ENCODE results near the gene HOXA7.

The HOXA7 gene

GRCh38 chr7:27193335-27194001 lies 37.0 kb upstream of the HOXA7 start:
- DNase-seq, result peak; percentile 57

- peak; percentile 57 for DNase-seq
These were observed 36.3 kb upstream of the HOXA7 start for GRCh38 chr7:27192546-27193334.

GRCh38 chr7:27191833-27192545 lies 35.5 kb upstream of the HOXA7 start:
- DNase-seq, result peak; percentile 74

- DNase-seq, result peak; percentile 52
These were observed 34.8 kb upstream of the HOXA7 start for GRCh38 chr7:27191161-27191731.

DNA sequence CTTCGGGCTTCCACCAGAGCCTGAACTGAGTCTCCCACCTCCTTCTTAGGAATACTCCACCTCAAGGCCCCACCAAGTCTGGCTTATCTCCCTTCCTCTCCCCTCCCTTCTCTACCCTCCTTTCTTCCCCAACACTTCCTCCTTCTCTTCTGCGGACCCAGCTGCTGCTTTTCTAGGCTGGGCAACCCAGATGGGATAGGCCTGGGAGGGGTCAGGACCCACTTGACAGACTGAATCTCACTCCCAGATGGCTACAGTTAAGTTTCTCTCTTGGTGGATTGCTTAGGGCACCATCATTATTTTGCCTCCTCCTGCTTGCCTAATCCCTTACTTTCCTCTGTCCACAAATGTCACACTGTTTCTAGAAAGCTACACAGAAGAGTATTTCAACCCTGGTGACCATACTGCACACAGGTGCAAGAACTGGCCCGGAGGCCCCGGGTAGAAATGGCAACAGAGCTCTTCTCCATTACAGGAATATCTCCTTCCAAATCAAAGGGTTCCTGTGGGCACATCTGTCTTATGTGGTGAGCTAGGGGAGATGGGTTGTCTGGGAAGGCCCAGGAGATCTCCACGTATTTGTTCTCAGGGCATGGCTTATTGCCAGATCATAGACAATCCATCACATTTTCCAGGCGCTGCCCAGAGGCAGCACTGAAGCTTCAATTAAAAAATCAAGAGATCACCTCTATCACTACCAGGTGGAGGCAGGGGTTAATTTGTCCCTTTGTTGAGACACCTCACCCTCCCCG lies 33.7 kb upstream of the HOXA7 start:
- peak; percentile 49 for DNase-seq

- peak; percentile 72 for DNase-seq
These were observed 33.0 kb upstream of the HOXA7 start for GRCh38 chr7:27189295-27189996.

DNA sequence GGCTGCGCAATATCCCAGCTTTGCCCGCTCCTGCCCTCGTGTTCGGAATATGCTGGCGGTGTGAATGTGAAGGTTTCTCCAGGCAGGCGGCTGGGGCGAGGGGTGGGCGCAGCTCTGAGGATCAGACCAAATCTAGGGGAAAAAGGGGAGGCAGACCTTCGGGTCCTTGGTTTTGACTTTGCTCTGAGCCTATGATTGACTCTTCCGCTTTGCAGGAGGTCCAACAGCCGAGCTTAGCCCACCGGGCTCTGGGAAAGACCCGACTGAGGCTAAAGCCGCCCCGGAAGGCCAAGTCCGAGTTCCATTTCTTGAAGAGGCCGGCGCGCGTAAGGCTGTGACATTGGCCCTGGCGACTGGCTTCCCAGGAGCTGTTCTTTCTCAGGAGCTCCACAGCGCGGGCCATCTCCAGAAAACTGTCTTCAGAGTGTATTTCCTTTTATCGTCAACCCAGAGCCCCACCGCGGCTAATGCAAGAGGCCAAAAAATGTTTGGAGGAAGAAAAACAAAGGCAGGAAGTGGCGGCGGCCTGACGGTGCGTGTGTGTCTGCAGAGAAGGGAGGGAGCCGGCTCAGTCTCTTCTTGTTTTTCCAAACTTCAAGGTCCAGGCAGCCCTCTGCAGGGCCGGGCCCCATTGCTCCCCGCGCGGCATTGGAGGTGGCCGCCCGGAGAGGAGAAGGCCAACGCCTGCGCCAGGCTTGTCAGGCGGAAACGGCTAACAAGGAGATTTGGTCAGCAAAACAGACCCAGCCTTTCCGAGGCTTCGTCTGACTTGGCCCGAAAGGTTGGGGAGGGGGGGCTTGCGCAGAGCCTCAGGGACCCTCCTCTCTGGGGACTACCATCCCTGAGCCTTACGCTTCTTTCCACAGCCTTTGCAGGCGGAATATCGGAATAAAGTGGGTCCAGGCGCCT lies 32.2 kb upstream of the HOXA7 start:
- peak; percentile 70 for DNase-seq

- DNase-seq, result peak; percentile 73
These were observed 31.3 kb upstream of the HOXA7 start for GRCh38 chr7:27187475-27188385.

GRCh38 chr7:27186668-27187474 lies 30.4 kb upstream of the HOXA7 start:
- peak; percentile 51 for DNase-seq

DNA sequence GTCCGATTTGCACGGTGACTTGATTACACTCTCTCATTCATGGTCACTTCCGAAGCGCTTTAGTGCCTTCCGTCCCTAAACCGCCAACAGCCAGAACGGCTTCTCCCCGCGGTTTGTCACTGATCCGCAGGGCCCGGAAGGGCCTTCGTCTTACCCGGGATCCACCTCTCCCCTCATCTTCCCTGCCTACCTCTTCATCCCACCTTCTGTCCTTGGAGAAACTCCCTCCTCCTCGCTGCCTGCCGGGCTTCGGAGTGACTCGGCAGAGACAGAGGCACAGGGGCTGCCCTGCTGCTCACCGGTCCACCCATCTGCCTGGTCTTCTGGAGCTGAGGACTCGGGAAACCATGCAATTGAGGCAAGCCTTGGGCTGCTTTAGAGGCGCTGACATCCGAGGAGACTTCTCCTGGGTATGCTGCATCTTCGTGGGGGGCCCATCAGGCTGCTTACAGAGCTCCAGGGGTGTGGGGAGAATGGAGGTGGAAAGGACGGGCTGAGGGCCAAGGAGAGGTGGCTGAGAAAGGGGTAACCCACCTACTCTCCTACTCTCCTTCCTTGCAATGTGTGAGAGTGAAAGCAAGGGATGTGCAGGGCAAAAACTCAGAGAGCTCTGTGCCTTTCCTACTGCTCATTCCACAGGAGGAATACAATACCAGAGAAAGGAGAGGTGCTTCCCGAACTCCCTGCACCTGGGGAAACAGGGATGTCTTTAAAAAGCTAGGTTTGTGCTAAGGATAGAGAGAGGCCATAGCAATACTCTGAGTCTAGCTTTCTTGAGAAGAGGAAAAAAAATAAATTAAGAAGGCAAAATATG lies 29.6 kb upstream of the HOXA7 start:
- DNase-seq, result peak; percentile 70

GRCh38 chr7:27185013-27185853 lies 28.8 kb upstream of the HOXA7 start, which contains the start of gene HOXA11:
HOXA11 (minus strand) TSS chr7:27185232; CDS start chr7:27185144, 88 bp downstream.
- DNase-seq, result peak; percentile 74

DNA sequence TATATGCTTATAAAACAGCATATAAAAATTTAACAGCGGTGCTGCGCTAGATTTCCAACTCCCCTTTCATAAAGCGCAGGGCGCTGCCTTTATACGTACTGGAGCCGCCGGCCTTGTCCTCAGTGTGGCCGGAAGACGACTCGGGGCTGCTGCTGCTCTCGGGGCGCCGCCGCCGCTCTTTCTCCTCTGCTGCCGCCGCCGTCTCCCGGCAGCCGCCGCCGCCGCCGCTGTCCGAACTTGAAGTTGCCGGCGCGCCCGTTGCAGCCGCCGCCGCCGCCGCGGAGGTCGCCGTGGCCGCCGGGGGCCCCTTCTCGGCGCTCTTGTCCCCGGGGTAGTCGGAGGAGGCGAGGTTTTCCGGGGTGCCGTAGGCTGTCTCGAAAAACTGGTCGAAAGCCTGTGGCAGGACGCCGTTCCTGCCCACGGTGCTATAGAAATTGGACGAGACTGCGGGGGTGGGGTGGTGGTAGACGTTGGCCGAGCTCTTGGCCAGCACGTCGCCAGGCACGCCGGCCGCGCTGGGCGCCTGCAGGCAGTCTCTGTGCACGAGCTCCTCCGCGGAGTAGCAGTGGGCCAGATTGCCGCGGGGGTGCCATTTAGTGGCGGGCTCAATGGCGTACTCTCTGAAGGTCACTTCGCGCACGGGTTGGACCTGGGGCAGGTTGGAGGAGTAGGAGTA lies 28.0 kb upstream of the HOXA7 start:
- peak; percentile 65 for DNase-seq

DNA sequence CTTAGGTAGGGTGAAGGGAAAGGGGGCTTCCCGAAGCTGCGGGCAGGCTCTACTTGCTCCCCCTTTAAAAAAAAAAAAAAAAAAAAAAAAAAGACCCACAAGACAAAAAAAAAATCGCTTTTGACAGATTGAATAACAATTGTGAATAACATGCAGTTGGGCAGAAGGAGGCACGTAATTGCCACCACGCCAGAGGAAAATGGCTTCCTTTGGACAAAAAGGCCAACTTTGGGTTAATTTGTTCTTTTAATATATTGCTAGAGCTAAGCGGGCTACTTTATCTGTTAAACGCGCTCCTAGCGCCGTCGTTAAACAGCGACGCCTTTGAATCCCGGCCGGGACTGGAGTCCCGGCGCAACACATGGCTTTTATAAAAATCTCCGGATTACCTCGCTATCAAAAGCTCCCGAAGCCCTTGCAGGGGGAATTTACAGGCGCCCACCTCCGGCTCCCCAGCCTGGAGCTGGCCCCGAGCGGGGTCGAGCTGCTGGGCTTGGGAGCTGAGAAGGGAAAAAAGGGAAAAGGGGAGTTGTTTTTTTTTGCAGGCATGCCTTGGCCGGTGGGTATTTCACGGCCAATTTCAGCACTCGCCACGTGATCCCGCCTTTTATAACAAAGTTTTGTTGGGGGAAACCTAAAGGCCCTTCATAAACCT lies 27.3 kb upstream of the HOXA7 start:
- peak; percentile 52 for DNase-seq

- DNase-seq, result peak; percentile 89
These were observed 26.6 kb upstream of the HOXA7 start for GRCh38 chr7:27182861-27183681.

All from islet precursor cell (in vitro differentiated cells).